GM23248 (cell line): ENCODE measurements around the gene ZNF222. TPM values are rescaled to one million over a fixed set of nuclear protein-coding genes. Genes with fewer than 3 reads are reported as not detected.
A peak's percentile ranks its signal among the peaks of the same experiment; 100 is the strongest.

Source experiments
- DNase-seq: peaks from one replicate; pipeline ENCODE4 v3.0.0-alpha.2; 2015
- H2AFZ ChIP-seq: fragments of 200-600 bp; sonication (generic); 2 replicates; pipeline ENCODE4 v1.6.1; 2016; ENCODE audit warnings: antibody characterized with exemption
- H3F3A ChIP-seq: fragments of 200-600 bp; sonication (generic); 2 replicates; pipeline ENCODE4 v1.6.1; 2016; ENCODE audit warnings: mild to moderate bottlenecking, antibody characterized with exemption, mixed run types; ENCODE audit not compliant: insufficient read depth
- H3K27ac ChIP-seq: fragments of 200-600 bp; sonication (generic); 2 replicates; pipeline ENCODE4 v1.5.1; 2016; ENCODE audit warnings: mild to moderate bottlenecking
- H3K27me3 ChIP-seq: fragments of 200-600 bp; sonication (generic); replicated peaks from 2 replicates; pipeline ENCODE4 v1.6.1; 2016; ENCODE audit warnings: mild to moderate bottlenecking; ENCODE audit not compliant: insufficient read depth
- H3K36me3 ChIP-seq: fragments of 200-600 bp; sonication (generic); 2 replicates; pipeline ENCODE4 v1.6.1; 2016; ENCODE audit warnings: low read depth, mild to moderate bottlenecking
- H3K4me1 ChIP-seq: fragments of 200-600 bp; sonication (generic); 2 replicates; pipeline ENCODE4 v1.6.1; 2016; ENCODE audit warnings: mild to moderate bottlenecking; ENCODE audit not compliant: insufficient read depth
- H3K4me2 ChIP-seq: fragments of 200-600 bp; sonication (generic); one replicate; pipeline ENCODE4 v1.6.1; 2016; ENCODE audit warnings: mild to moderate bottlenecking; ENCODE audit not compliant: unreplicated experiment
- H3K4me3 ChIP-seq: fragments of 200-600 bp; sonication (generic); 2 replicates; pipeline ENCODE4 v1.5.1; 2016; ENCODE audit warnings: mild to moderate bottlenecking
- H3K79me2 ChIP-seq: fragments of 200-600 bp; sonication (generic); 2 replicates; pipeline ENCODE4 v1.6.1; 2016; ENCODE audit warnings: mild to moderate bottlenecking; ENCODE audit not compliant: insufficient read depth
- H3K9ac ChIP-seq: fragments of 200-600 bp; sonication (generic); 2 replicates; pipeline ENCODE4 v1.6.1; 2016; ENCODE audit warnings: mild to moderate bottlenecking
- H3K9me2 ChIP-seq: fragments of 200-600 bp; sonication (generic); 2 replicates; pipeline ENCODE4 v1.6.1; 2016; ENCODE audit warnings: mixed run types, mild to moderate bottlenecking, moderate library complexity; ENCODE audit not compliant: insufficient read depth
- H3K9me3 ChIP-seq: fragments of 200-600 bp; sonication (generic); one replicate; pipeline ENCODE4 v1.6.1; 2017; ENCODE audit warnings: low read depth
- H4K20me1 ChIP-seq: fragments of 200-600 bp; sonication (generic); 2 replicates; pipeline ENCODE4 v1.6.0; 2016; ENCODE audit not compliant: insufficient read depth
- EZH2 ChIP-seq: fragments of 200-600 bp; sonication (generic); IDR thresholded peaks from 2 replicates; pipeline ENCODE4 v1.6.1; 2018; ENCODE audit warnings: antibody characterized with exemption, mild to moderate bottlenecking; ENCODE audit not compliant: insufficient read depth, poor library complexity, severe bottlenecking
- EZH2phosphoT487 ChIP-seq: fragments of 200-600 bp; sonication (generic); IDR thresholded peaks from 2 replicates; pipeline ENCODE4 v1.6.1; 2018; ENCODE audit warnings: antibody characterized with exemption, moderate library complexity, mild to moderate bottlenecking, low read depth; ENCODE audit not compliant: insufficient read depth
- WGBS, 2 experiments: methylation state at CpG; one replicate each; pipeline ENCODE4 v1.1.6; 2015 to 2017; ENCODE audit warnings: low lambda C conversion rate in 2 of 2, low coverage in 1 of 2; ENCODE audit errors: missing lambda C conversion rate in 2 of 2; 5-methylcytosine and 5-hydroxymethylcytosine counted together
- in situ Hi-C: fragments of 300-500 bp; cut with MboI; formaldehyde crosslinking; loops from 2 replicates; pipeline ENCODE4 v1.15.0; 2020
- polyA plus RNA-seq: library from polyadenylated mRNA; unstranded; fragments of >200 nt; fragmentation: Nextera tagmentation; extraction: Ambion mirVana; gene quantifications from 2 replicates; pipeline ENCODE4 v1.2.1, GENCODE V29; 2016
- total RNA-seq: library from RNA; depleted of rRNA; stranded (reverse); fragments of >200 nt; shearing (Covaris generic); gene quantifications from 2 replicates; pipeline ENCODE4 v1.2.3, GENCODE V29; 2014

Gene ZNF222
- total and polyA plus RNA-seq, 2 experiments from 2014 or later, result 3.2 to 6.6 TPM

DNA sequence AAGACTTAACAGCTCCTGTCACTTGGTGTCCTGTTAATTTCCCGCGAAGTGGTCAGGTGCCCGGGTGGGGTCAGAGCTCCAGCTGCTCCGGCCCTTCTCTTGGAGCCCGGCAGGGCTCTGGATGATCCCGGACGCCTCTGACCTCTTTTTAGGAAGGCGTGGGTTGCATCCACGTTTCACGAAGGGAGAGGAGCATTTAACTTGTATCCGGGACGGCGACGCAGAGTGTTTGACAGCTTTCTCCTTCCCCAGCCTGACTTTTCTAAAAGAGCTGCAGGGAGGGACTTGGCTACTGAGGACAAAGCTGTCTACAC lies 40.5 kb upstream of the ZNF222 start:
- WGBS, 2 experiments, result 3 to 4% methylated on average over 14 of the region's 14 CpGs
- Histone ChIP-seq H3K9me2 (no peaks in the 10 kb centered on the region), H3K36me3 (peaks cover 12% of the 10 kb centered on the region), H3K27me3 (no peaks in the 10 kb centered on the region), H3K4me1 (0 out of 2 replicates have a peak, but pooled peaks cover 4% of the 10 kb centered on the region), H4K20me1 (no peaks in the 10 kb centered on the region), H3K4me2 (peak overlapping the region; percentile 87), H3K27ac (peak overlapping the region; percentile 35), H3K4me3 (peak overlapping the region; percentile 88), H3K79me2 (peaks cover 46% of the 10 kb centered on the region), H3K9me3 (no peaks in the 10 kb centered on the region), H3F3A (peaks cover 9% of the 10 kb centered on the region; the same call in 1 of the 2 replicates), H3K9ac (peak overlapping the region; percentile 79), H2AFZ (peak overlapping the region; percentile 90)
- in situ Hi-C loops, result no loop called here
- no peak for TF ChIP-seq EZH2
- no peak for TF ChIP-seq EZH2phosphoT487
- DNase-seq, result peak; percentile 71

GRCh38 chr19:43997631-43998290 lies 27.4 kb upstream of the ZNF222 start:
- TF ChIP-seq EZH2phosphoT487, result no peak
- TF ChIP-seq EZH2, result no peak
- peaks cover 23% of the 10 kb centered on the region; the same call in 1 of the 2 replicates for H3K36me3 ChIP-seq
- DNase-seq, result peak; percentile 45
- no peaks in the 10 kb centered on the region for H3K27me3 ChIP-seq
- no peak overlapping the region for H3K4me3 ChIP-seq
- no peak overlapping the region for H3K9ac ChIP-seq
- no peaks in the 10 kb centered on the region for H3K4me1 ChIP-seq
- in situ Hi-C loops, result no loop called here
- no peaks in the 10 kb centered on the region for H3K9me2 ChIP-seq
- H3K79me2 ChIP-seq, result no peaks in the 10 kb centered on the region
- no peaks in the 10 kb centered on the region for H3K9me3 ChIP-seq
- H4K20me1 ChIP-seq, result no peaks in the 10 kb centered on the region
- H3F3A ChIP-seq, result peaks cover 10% of the 10 kb centered on the region; the same call in 1 of the 2 replicates
- H3K27ac ChIP-seq, result no peak overlapping the region
- no peak overlapping the region for H3K4me2 ChIP-seq
- 85% methylated on average over 10 of the region's 10 CpGs for WGBS, 2 experiments
- no peak overlapping the region for H2AFZ ChIP-seq

DNA sequence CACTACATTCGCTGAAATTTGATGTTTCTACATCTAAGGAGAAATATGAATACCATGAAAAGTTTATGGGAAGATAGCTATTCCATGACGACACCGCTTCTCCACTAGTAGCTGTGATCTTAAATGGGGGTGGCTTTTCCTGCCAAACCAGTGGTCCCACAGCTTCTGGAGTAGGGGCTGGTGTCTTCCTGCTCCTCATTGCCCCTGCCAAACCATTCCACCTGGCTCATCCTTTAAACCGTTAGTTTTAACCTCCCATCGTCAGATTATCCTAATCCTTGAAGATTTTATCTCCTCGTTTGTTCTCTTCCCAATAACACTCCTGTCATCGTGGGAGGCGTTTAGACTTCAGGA lies 23.0 kb upstream of the ZNF222 start:
- Histone ChIP-seq H3K4me2 (peak overlapping the region; percentile 95), H2AFZ (peak overlapping the region; percentile 100), H3K4me3 (peak overlapping the region; percentile 98), H3K4me1 (peaks cover 9% of the 10 kb centered on the region; the same call in 1 of the 2 replicates), H3F3A (peaks cover 10% of the 10 kb centered on the region; the same call in 1 of the 2 replicates), H3K9ac (peak overlapping the region; percentile 90), H3K9me3 (no peaks in the 10 kb centered on the region), H3K79me2 (peaks cover 44% of the 10 kb centered on the region), H3K9me2 (no peaks in the 10 kb centered on the region), H3K36me3 (no peaks in the 10 kb centered on the region; the same call in 1 of the 2 replicates), H3K27me3 (no peaks in the 10 kb centered on the region), H3K27ac (peak overlapping the region; percentile 65), H4K20me1 (no peaks in the 10 kb centered on the region)
- 6 to 8% methylated on average over 8 of the region's 8 CpGs for WGBS, 2 experiments
- peak; percentile 34 for DNase-seq
- no peak for TF ChIP-seq EZH2
- TF ChIP-seq EZH2phosphoT487, result no peak
- in situ Hi-C loops, result no loop called here

GRCh38 chr19:44002566-44003460 lies 22.4 kb upstream of the ZNF222 start, which contains the start of gene ZNF230:
ZNF230 (plus strand) TSS chr19:44002957; CDS start chr19:44007079, 4,122 bp downstream.
- Histone ChIP-seq H3F3A (peaks cover 10% of the 10 kb centered on the region; the same call in 1 of the 2 replicates), H4K20me1 (no peaks in the 10 kb centered on the region), H3K27me3 (no peaks in the 10 kb centered on the region), H3K79me2 (peaks cover 49% of the 10 kb centered on the region), H3K4me3 (peak within 1 kb of the TSS; percentile 98), H3K9me3 (no peaks in the 10 kb centered on the region), H3K27ac (peak within 1 kb of the TSS; percentile 65), H2AFZ (peak within 1 kb of the TSS; percentile 100), H3K9ac (peak within 1 kb of the TSS; percentile 90), H3K4me1 (peaks cover 9% of the 10 kb centered on the region; the same call in 1 of the 2 replicates), H3K4me2 (peak within 1 kb of the TSS; percentile 95), H3K9me2 (no peaks in the 10 kb centered on the region), H3K36me3 (no peaks in the 10 kb centered on the region; the same call in 1 of the 2 replicates)
- WGBS, 2 experiments, result 1 to 2% methylated on average over 43 to 48 of the region's 48 CpGs
- TF ChIP-seq EZH2phosphoT487, result no peak
- TF ChIP-seq EZH2, result no peak
- peak; percentile 99 for DNase-seq
- in situ Hi-C loops, result no loop called here
